Stimulated activated naive CD8-positive, alpha-beta T cell treated with anti-CD3 and anti-CD28 coated beads, Interleukin-15, amount 100 ng/mL, for 72 hours (primary cell): ENCODE measurements around the gene SLC17A3.

Source experiments
- ATAC-seq: fragments of 150-1000 bp; cut with Tn5 transposase; 2 replicates; pipeline ENCODE4 v1.10.0; 2021; ENCODE audit warnings: mild to moderate bottlenecking, moderate library complexity
- DNase-seq, 2 donors: peaks; one replicate each; pipeline ENCODE4 v3.0.0; 2021 to 2022
- H3K27ac Mint-ChIP-seq, 2 donors: one replicate each; pipeline ENCODE4 v1.8.0; 2022; ENCODE audit warnings: mild to moderate bottlenecking in 2 of 2, mixed read lengths in 2 of 2, moderate library complexity in 2 of 2
- H3K27me3 Mint-ChIP-seq: one replicate; pipeline ENCODE4 v1.8.0; 2022; ENCODE audit warnings: mixed read lengths
- H3K4me1 Mint-ChIP-seq: one replicate; pipeline ENCODE4 v1.8.0; 2022; ENCODE audit warnings: mild to moderate bottlenecking, mixed read lengths
- H3K4me3 Mint-ChIP-seq, 2 donors: one replicate each; pipeline ENCODE4 v1.8.0; 2022; ENCODE audit warnings: mild to moderate bottlenecking in 2 of 2, mixed read lengths in 2 of 2, moderate library complexity in 1 of 2
- H3K9me3 Mint-ChIP-seq, 2 donors: one replicate each; pipeline ENCODE4 v1.8.0; 2022; ENCODE audit warnings: mixed read lengths in 2 of 2

Gene SLC17A3

DNA sequence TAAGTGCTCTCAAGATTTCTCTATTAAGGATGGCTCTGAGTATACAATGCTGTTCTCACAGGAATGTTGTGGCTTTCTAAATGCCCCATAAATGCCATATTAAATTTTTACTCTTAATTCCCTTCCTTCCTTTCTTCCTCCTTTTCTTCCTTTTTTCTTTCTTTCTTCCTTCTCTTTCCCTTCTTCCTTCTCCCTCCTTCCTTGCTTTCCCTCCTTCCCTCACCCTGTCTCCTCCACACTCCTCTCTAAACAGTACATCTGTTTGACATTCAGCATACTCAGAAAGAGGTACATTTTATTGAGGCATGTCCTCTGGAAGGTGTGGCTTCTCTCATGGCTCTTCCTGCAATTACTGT, 41.8 kb downstream of the SLC17A3 start:
- Mint-ChIP-seq H3K27me3 (peaks cover 22% of the 10 kb centered on the region), H3K4me1 (no peaks in the 10 kb centered on the region), H3K4me3 (no peak overlapping the region), H3K9me3 (no peaks in the 10 kb centered on the region), H3K27ac (no peak overlapping the region)
- DNase-seq (no peak), ATAC-seq (no peak)

DNA sequence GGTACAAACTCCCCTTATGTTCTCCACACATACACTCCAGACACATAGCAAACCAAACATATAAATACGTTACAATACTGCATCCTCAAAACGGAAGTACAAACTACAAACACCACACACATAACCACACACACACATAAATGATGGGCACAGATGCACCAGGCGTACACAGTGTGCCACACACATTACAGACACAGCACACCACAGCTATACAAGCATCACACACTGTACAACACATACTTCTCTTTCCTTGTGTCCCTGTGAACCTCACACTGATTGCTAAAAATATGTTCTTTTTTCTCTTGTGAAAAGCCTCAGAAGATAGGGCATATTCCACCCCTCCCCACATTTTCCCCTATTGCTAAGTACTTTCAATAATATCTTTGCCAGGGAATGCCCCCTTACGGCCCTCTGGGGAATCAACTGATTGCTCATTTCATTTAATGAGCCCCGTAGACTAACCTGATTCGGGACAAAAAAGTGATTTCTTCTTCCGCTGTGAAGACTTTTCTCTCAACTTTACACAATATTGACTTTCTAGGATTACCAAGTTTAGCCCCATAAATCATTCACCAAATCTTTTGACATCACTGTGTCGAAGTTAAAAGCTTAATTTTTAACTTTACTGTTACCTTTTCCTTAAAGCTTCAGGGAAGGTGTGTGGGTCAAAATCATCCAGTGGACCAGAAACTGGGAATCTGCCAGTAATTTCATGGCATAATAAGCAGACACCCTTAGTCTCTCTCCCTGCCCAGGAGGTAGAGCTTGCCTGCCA, 42.3 kb downstream of the SLC17A3 start, which contains the start of gene SLC17A1:
TSS of gene SLC17A1 (minus strand) at position 521 of the 775 bp plus-strand sequence. CDS start 1,495 bp downstream, outside the sequence.
- ATAC-seq (no peak), DNase-seq (no peak)
- Mint-ChIP-seq H3K27me3 (peaks cover 22% of the 10 kb centered on the region), H3K27ac (no peak within 1 kb of the TSS), H3K9me3 (no peaks in the 10 kb centered on the region), H3K4me3 (no peak within 1 kb of the TSS), H3K4me1 (no peaks in the 10 kb centered on the region)

DNA sequence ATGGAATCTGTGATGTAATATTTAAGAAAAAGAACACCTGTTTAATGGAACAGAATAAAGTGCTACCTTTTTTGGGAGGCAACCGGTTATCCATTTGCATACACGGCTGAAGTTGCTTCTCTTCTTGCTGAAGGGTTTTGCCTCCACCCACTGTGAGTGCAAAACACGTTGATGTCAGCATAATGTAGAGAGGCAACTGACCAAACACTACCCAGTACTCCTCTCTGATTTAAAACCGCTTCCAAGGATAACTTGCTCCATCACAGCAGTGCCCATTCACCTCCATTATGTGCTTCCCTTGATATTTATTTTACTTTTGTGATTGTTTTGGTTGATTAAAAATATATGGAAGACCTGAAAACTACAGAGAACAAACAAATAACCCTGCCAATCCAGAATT, 43.6 kb downstream of the SLC17A3 start:
- Mint-ChIP-seq H3K4me1 (no peaks in the 10 kb centered on the region), H3K27me3 (peaks cover 33% of the 10 kb centered on the region), H3K9me3 (peaks cover 8 to 9% of the 10 kb centered on the region in 2 donors), H3K4me3 (no peak overlapping the region), H3K27ac (no peak overlapping the region)
- ATAC-seq (no peak), DNase-seq (no peak)

DNA sequence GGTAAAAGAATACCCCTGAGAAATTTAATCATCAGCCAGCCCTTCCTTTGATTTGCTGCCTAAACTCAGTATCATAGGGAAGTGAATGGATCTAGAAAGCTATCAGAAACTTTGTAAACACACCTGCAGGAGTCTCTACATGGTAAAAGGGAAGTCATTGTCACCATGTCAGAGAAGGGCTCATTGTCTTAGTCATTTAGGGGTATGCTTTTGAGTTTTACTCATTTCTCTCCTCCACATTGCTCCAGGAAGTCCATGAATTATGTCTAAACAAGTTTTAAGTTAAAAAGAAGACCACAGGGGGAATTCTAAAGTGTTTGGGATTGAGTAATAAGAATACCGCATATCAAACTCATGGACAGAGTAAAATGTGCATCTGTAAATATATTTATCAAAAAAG, 44.7 kb downstream of the SLC17A3 start:
- Mint-ChIP-seq H3K27me3 (peaks cover 41% of the 10 kb centered on the region), H3K27ac (no peak overlapping the region), H3K9me3 (peaks cover 9 to 12% of the 10 kb centered on the region in 2 donors), H3K4me1 (no peaks in the 10 kb centered on the region), H3K4me3 (no peak overlapping the region)
- DNase-seq (no peak), ATAC-seq (peak; percentile 87)

DNA sequence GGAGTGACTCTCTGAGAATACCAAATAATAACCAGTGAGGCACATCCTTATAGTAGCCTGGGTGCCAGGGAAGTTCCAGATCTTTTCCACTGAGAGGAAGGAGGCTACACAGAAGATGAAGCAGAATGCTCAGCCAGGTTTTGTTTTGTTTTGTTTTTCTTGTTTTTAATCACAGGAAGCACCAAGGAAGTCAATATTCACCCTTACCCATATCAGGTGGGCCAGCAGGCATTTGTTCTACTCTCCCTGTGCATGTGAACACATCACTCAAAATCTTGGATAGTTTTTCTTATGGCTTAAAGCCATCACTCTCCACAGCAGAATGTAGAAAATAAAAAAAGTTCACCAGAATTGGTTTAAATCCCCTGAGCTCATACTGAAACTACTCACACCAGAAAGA, 52.7 kb downstream of the SLC17A3 start:
- H3K9me3 Mint-ChIP-seq: peaks cover 9 to 12% of the 10 kb centered on the region in 2 donors
- no peak for DNase-seq
- H3K4me1 Mint-ChIP-seq: no peaks in the 10 kb centered on the region
- peaks cover 37% of the 10 kb centered on the region for H3K27me3 Mint-ChIP-seq
- no peak overlapping the region for H3K27ac Mint-ChIP-seq
- ATAC-seq: no peak
- no peak overlapping the region for H3K4me3 Mint-ChIP-seq

DNA sequence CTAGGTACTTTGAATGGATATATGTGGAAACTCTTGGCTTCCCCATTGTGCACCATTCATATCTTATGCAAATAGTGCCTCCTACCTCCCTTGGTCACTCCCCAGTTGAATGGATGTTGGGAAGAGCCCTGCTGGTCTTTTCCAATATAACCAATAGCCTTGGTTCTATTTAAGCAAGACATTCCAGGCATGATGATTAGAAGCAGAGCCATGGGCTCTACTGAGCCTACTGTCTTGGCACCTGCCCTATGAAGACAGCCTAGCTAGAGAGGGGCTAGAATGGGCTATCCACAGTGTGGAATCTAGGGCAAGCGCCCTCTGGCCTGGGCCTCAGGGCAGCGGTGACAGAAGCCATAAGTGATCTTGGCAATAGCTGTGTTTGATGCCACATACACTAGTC, 57.8 kb downstream of the SLC17A3 start:
- DNase-seq: no peak
- H3K9me3 Mint-ChIP-seq: no peaks in the 10 kb centered on the region
- peaks cover 9% of the 10 kb centered on the region for H3K27me3 Mint-ChIP-seq
- H3K4me3 Mint-ChIP-seq: no peak overlapping the region
- no peak for ATAC-seq
- no peak overlapping the region for H3K27ac Mint-ChIP-seq
- no peaks in the 10 kb centered on the region for H3K4me1 Mint-ChIP-seq

DNA sequence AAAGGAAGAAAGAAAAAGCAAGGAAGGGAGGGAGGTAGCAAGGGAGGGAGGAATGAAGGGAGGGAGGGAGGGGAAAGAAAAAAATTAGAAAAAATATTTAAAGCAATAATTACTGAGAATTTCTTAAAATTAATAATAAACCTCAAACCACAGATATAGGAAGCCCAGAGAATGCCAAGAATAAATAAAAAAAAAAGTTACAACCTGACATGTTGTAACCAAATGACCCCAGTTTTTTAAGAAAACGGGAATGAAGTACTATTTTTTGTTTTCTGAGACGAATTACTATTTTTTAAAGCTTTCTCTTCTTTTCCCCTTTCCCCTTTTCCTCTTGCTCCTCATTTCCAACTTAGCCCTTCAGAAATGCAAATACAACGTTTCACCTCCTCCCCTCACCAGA, 58.8 kb downstream of the SLC17A3 start:
- peaks cover 9% of the 10 kb centered on the region for H3K27me3 Mint-ChIP-seq
- DNase-seq: no peak
- no peak for ATAC-seq

DNA sequence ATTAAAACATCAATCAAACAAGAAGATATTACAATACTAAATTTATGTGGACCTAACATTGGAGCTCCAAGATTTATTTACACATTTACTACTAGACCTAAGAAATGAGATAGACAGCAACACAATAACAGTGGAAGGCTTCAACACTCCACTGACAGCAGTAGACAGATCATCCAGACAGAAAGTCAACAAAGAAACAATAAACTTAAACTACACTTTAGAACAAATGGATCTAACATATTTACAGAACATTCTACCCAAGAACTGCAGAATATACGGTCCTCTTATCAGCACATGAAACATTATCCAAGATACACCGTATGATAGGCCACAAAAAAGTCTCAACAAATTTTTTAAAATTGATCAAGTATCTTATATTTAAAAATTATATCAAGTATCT, 69.2 kb downstream of the SLC17A3 start:
- ATAC-seq (no peak), DNase-seq (no peak)
- Mint-ChIP-seq H3K4me3 (no peak overlapping the region), H3K27ac (no peak overlapping the region), H3K9me3 (no peaks in the 10 kb centered on the region), H3K27me3 (peaks cover 22% of the 10 kb centered on the region), H3K4me1 (no peaks in the 10 kb centered on the region)

More for the DNA sequence above, 58.8 kb downstream of the SLC17A3 start:
- no peaks in the 10 kb centered on the region for H3K9me3 Mint-ChIP-seq
- no peaks in the 10 kb centered on the region for H3K4me1 Mint-ChIP-seq
- no peak overlapping the region for H3K27ac Mint-ChIP-seq
- H3K4me3 Mint-ChIP-seq: no peak overlapping the region

DNA sequence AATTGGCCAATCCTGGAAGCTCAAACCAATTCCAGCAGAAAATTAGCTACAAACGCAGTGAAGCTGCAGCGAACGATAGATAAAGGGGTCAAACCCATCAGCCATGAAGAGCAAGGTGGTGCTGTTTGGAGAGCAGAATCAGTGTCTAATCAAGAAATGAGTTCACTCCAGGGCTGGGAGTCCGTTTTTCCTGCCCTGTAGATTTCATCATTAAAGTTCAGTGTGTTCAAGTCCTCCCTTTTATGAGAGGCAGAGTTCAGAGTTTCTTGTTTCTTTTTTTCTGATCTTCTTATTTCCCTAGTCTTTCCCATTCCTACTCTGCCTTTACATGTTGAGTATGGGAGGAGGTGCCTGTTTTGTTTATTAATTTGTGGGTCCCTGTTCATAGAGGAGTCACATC, 72.6 kb downstream of the SLC17A3 start:
- Mint-ChIP-seq H3K9me3 (no peaks in the 10 kb centered on the region), H3K4me3 (no peak overlapping the region), H3K27me3 (peaks cover 29% of the 10 kb centered on the region), H3K27ac (no peak overlapping the region), H3K4me1 (no peaks in the 10 kb centered on the region)
- ATAC-seq (no peak), DNase-seq (no peak)
